Endodermal cell (in vitro differentiated cells): ENCODE data around the gene KYNU. TPM values are rescaled to one million over a fixed set of nuclear protein-coding genes. Genes with fewer than 3 reads are reported as not detected.

ENCODE experiments used
- DNase-seq: peaks from one replicate; pipeline ENCODE4 v3.0.0-alpha.2; 2017
- H3K27ac ChIP-seq: 2 replicates; pipeline ENCODE4 v1.5.1; 2013; ENCODE audit warnings: mild to moderate bottlenecking, low read depth, low read length, moderate library complexity
- H3K27me3 ChIP-seq: 2 replicates; pipeline ENCODE4 v1.6.1; 2013; ENCODE audit warnings: mild to moderate bottlenecking, low read length, moderate library complexity; ENCODE audit not compliant: insufficient read depth, control insufficient read depth, poor library complexity, severe bottlenecking
- H3K36me3 ChIP-seq: 2 replicates; pipeline ENCODE4 v1.7.0; 2013; ENCODE audit warnings: mild to moderate bottlenecking, low read length, moderate library complexity; ENCODE audit not compliant: control insufficient read depth, insufficient read depth
- H3K4me1 ChIP-seq: one replicate; pipeline ENCODE4 v1.7.0; 2013; ENCODE audit warnings: low read length; ENCODE audit not compliant: control insufficient read depth, insufficient read depth
- H3K4me3 ChIP-seq: 2 replicates; pipeline ENCODE4 v1.5.1; 2013; ENCODE audit warnings: mild to moderate bottlenecking, low read length, moderate library complexity
- H3K9ac ChIP-seq: 2 replicates; pipeline ENCODE4 v1.6.1; 2013; ENCODE audit warnings: mild to moderate bottlenecking, low read length, moderate library complexity; ENCODE audit not compliant: poor library complexity, severe bottlenecking; ENCODE audit errors: extremely low read depth
- H3K9me3 ChIP-seq: 2 replicates; pipeline ENCODE4 v1.6.1; 2013; ENCODE audit warnings: mild to moderate bottlenecking, low read length, moderate library complexity; ENCODE audit not compliant: control insufficient read depth
- H3K27ac Mint-ChIP-seq: 2 replicates; pipeline ENCODE4 v1.8.0; 2020; ENCODE audit warnings: mixed read lengths
- H3K27me3 Mint-ChIP-seq: 2 replicates; pipeline ENCODE4 v1.8.0; 2021; ENCODE audit warnings: mild to moderate bottlenecking, mixed read lengths; ENCODE audit not compliant: insufficient read depth
- H3K36me3 Mint-ChIP-seq: 2 replicates; pipeline ENCODE4 v1.8.0; 2020; ENCODE audit warnings: low read depth, mixed read lengths
- H3K4me1 Mint-ChIP-seq: 2 replicates; pipeline ENCODE4 v1.8.0; 2020; ENCODE audit warnings: mixed read lengths
- H3K4me3 Mint-ChIP-seq: 2 replicates; pipeline ENCODE4 v1.8.0; 2020; ENCODE audit warnings: mild to moderate bottlenecking, moderate library complexity, mixed read lengths
- H3K9me3 Mint-ChIP-seq: 2 replicates; pipeline ENCODE4 v1.8.0; 2020; ENCODE audit warnings: mild to moderate bottlenecking, mixed read lengths
- WGBS, 2 experiments: methylation state at CpG; one replicate each; pipeline versions ENCODE4 v1.1.5 to v1.1.7; 2013; ENCODE audit warnings: missing lambda C conversion rate in 2 of 2, mixed read lengths in 1 of 2; ENCODE audit not compliant: insufficient coverage in 1 of 2, insufficient read length in 1 of 2; 5-methylcytosine and 5-hydroxymethylcytosine counted together
- total RNA-seq, 2 donors: library from RNA; stranded (reverse); fragmentation: NEBNext Ultra II Directional in 1 of 2; extraction: Animal tissue kit (Norgen Biotek cat#: 25700) in 1 of 2; gene quantifications; 2 replicates in 1 of 2; 3 replicates in 1 of 2; pipeline ENCODE4 v1.2.1, GENCODE V29; 2021
- TF ChIP-seq, protein P1 (sequence below): fragments of 200-600 bp; sonication (generic); conservative IDR thresholded peaks from 2 replicates; pipeline ENCODE4 v1.5.0; 2021; ENCODE audit warnings: antibody characterized with exemption, mild to moderate bottlenecking

KYNU gene
- total RNA-seq, 2 donors from 2014 or later, result 1.2 to 4.2 TPM

DNA sequence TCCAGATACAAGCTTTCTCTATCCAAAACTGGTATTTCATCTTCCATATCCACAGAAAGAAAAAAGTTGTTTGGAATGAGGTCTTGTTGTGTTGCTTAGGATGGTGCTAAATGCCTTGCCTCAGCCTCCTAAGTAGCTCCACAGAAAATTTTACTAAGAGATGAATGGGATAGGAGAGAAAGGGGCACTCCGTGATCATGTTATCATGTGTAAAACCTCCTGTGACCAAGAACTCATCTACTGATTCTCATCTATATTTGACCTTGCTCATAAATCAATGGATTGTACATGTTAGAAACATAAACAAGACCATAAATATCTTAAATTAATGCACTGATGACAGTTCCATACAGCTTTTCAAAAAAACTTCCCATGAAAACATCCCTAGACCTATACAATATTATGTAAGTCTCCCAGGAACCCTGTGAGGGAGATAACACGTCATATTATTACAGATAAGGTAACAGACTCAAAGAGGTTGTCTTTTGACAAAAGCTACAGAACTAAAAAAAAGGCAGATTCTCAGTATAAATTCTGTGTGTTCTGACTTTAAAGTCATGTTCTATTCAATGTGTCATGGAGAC, 29.3 kb upstream of the KYNU start:
- TF ChIP-seq, protein P1, sequence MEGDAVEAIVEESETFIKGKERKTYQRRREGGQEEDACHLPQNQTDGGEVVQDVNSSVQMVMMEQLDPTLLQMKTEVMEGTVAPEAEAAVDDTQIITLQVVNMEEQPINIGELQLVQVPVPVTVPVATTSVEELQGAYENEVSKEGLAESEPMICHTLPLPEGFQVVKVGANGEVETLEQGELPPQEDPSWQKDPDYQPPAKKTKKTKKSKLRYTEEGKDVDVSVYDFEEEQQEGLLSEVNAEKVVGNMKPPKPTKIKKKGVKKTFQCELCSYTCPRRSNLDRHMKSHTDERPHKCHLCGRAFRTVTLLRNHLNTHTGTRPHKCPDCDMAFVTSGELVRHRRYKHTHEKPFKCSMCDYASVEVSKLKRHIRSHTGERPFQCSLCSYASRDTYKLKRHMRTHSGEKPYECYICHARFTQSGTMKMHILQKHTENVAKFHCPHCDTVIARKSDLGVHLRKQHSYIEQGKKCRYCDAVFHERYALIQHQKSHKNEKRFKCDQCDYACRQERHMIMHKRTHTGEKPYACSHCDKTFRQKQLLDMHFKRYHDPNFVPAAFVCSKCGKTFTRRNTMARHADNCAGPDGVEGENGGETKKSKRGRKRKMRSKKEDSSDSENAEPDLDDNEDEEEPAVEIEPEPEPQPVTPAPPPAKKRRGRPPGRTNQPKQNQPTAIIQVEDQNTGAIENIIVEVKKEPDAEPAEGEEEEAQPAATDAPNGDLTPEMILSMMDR, result no peak
- no peaks in the 10 kb centered on the region for H3K36me3 ChIP-seq
- WGBS, 2 experiments, result 100% methylated on average over 1 of the region's 2 CpGs; no CpG with 5 or more reads in 1 of the 2 experiments
- H3K4me3 ChIP-seq, result no peak overlapping the region
- H3K9ac ChIP-seq, result no peak overlapping the region
- no peak overlapping the region for H3K27ac Mint-ChIP-seq
- H3K4me3 Mint-ChIP-seq, result no peak overlapping the region
- H3K27me3 ChIP-seq, result no peaks in the 10 kb centered on the region
- H3K27ac ChIP-seq, result no peak overlapping the region
- peaks cover 7% of the 10 kb centered on the region for H3K4me1 Mint-ChIP-seq
- H3K9me3 ChIP-seq, result no peaks in the 10 kb centered on the region
- no peaks in the 10 kb centered on the region for H3K9me3 Mint-ChIP-seq
- no peaks in the 10 kb centered on the region for H3K27me3 Mint-ChIP-seq
- no peak for DNase-seq
- H3K36me3 Mint-ChIP-seq, result no peaks in the 10 kb centered on the region
- H3K4me1 ChIP-seq, result no peaks in the 10 kb centered on the region

DNA sequence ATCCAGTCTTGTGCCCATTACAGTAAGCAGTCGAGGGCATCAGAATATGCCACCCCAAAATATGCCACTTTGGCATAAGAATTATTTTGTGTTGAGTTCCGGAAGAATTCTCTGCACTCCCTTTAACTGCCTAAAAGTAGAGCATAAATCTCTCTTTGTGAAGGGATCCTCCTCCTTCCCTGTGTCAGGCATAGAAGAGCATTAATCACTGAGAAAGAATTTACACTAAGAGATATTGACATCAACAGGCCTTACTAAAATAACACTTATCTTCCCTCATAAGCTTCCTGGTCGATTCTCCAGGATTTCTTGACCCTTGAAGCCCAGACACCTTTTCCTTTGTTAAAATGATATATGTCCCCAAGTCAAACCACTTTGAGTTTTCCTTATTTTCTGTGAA, 27.6 kb upstream of the KYNU start:
- H3K36me3 Mint-ChIP-seq, result no peaks in the 10 kb centered on the region
- Histone ChIP-seq H3K27ac (no peak overlapping the region), H3K9ac (no peak overlapping the region), H3K4me3 (no peak overlapping the region), H3K36me3 (no peaks in the 10 kb centered on the region), H3K4me1 (no peaks in the 10 kb centered on the region), H3K9me3 (no peaks in the 10 kb centered on the region), H3K27me3 (no peaks in the 10 kb centered on the region)
- H3K27ac Mint-ChIP-seq, result no peak overlapping the region
- H3K9me3 Mint-ChIP-seq, result no peaks in the 10 kb centered on the region
- H3K4me3 Mint-ChIP-seq, result no peak overlapping the region
- H3K27me3 Mint-ChIP-seq, result no peaks in the 10 kb centered on the region
- TF ChIP-seq, protein P1, result no peak
- DNase-seq, result no peak
- 89 to 100% methylated on average over 2 to 3 of the region's 3 CpGs for WGBS, 2 experiments
- H3K4me1 Mint-ChIP-seq, result no peaks in the 10 kb centered on the region

DNA sequence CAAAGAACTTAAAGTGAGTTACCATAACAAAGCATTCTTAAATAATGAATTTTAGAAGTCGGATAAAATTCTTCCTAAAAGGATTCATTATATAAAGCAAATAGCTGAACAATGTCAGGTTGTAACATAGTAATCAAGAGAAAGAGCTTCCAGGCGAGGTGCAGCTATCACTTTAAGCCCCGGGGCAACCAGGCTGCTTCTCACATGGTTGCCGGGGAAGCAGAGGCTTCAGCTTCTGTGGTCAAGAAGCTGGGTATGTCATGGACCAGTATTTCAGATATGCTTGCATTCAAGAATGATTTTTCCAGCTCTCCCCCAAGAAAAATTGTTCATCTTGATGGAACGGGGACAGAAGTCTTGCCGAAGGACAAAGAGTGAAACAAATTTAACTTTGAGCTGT, 23.6 kb upstream of the KYNU start:
- Mint-ChIP-seq H3K9me3 (no peaks in the 10 kb centered on the region), H3K36me3 (no peaks in the 10 kb centered on the region), H3K4me3 (no peak overlapping the region), H3K27ac (no peak overlapping the region), H3K27me3 (no peaks in the 10 kb centered on the region), H3K4me1 (no peaks in the 10 kb centered on the region)
- Histone ChIP-seq H3K4me3 (no peak overlapping the region), H3K4me1 (no peaks in the 10 kb centered on the region), H3K27me3 (no peaks in the 10 kb centered on the region), H3K9ac (no peak overlapping the region), H3K27ac (no peak overlapping the region), H3K9me3 (no peaks in the 10 kb centered on the region), H3K36me3 (no peaks in the 10 kb centered on the region)
- WGBS, 2 experiments, result 84 to 85% methylated on average over 4 to 6 of the region's 6 CpGs
- DNase-seq, result no peak
- TF ChIP-seq, protein P1, result no peak
